ENCODE measurements around the gene KRT73.

The KRT73 gene

GRCh38 chr12:52579468-52580465, 38.6 kb downstream of the KRT73 start:
- TF ChIP-seq CTCF (IDR thresholded peaks at IDR 0.05; ENCODE audit: low read length, missing control alignments), result no peak

DNA sequence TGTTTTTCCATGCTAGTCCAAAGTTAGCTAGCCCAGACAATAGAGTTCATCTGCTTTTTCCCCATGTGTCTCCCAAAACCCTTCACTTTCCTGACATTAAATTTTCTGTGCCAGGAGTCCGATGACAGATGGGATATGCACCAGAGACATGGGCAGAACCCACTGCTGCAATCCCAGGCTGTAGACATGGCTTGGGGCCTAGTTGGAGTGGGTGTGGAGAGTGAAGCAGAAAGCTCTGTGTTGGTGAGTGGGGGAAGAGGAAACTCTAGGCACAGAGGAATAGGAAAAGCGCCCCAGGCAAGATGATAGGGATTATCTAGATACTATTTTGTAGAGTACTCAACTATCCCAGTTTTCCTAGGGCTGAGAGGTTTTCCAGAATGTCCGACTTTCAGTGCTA, 39.9 kb downstream of the KRT73 start:
- H3K4me3 ChIP-seq (replicated peaks; ENCODE audit: low read depth, low read length), result no peak overlapping the region
- DNase-seq (ENCODE audit: low read depth), result no peak
- no peak for TF ChIP-seq CTCF (IDR thresholded peaks at IDR 0.05; ENCODE audit: low read length, missing control alignments)

More at GRCh38 chr12:52579468-52580465, 38.6 kb downstream of the KRT73 start:
- H3K4me3 ChIP-seq (replicated peaks; ENCODE audit: low read depth, low read length), result no peak overlapping the region
- DNase-seq (ENCODE audit: low read depth), result no peak

DNA sequence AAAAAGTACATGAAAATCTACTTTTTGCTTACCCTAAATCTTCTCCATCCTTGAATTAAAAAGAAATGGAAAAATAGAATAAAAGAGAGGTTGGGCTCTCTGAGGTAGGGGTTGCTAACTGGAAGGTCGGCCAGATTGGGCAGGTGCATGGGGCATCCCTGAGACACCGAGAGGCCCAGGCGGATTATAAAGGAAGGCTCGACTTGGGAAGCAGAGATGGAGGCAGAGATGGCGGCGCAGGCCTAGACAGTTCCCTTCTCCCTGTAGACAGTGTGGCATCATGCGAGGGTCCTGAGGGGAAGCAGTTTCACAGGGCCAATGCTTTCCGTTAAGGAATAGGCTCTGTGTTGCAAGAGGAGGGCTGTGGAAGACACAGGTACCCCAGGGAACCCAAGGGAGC, 41.0 kb downstream of the KRT73 start:
- TF ChIP-seq CTCF (IDR thresholded peaks at IDR 0.05; ENCODE audit: low read length, missing control alignments), result no peak

DNA sequence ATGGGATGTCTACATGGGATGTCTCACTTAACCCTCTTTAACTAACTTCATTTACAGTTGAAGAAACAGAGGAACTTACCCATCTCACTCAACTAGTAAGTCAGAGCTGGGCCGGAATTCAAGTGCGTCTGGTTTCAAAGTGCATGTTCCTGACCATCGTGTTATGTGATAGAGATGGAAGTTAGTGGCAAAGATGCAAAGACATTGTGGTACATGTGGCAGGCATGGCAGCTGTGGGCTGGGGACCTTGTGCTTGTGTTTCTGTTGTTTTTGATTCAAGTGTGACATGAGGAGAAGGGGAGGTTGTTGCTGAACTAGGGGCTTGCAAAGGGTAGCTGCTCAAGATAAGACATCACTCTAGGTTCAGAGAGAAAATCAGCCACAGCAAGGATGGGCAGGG, 42.4 kb downstream of the KRT73 start:
- DNase-seq (ENCODE audit: low read depth), result no peak
- no peak for TF ChIP-seq CTCF (IDR thresholded peaks at IDR 0.05; ENCODE audit: low read length, missing control alignments)
- no peak overlapping the region for H3K4me3 ChIP-seq (replicated peaks; ENCODE audit: low read depth, low read length)

More for the DNA sequence above, 41.0 kb downstream of the KRT73 start:
- no peak overlapping the region for H3K4me3 ChIP-seq (replicated peaks; ENCODE audit: low read depth, low read length)
- DNase-seq (ENCODE audit: low read depth), result no peak

- TF ChIP-seq CTCF (IDR thresholded peaks at IDR 0.05; ENCODE audit: low read length, missing control alignments), result no peak
- DNase-seq (ENCODE audit: low read depth), result no peak
- no peak overlapping the region for H3K4me3 ChIP-seq (replicated peaks; ENCODE audit: low read depth, low read length)
These were observed 43.1 kb downstream of the KRT73 start for GRCh38 chr12:52575256-52575655.

DNA sequence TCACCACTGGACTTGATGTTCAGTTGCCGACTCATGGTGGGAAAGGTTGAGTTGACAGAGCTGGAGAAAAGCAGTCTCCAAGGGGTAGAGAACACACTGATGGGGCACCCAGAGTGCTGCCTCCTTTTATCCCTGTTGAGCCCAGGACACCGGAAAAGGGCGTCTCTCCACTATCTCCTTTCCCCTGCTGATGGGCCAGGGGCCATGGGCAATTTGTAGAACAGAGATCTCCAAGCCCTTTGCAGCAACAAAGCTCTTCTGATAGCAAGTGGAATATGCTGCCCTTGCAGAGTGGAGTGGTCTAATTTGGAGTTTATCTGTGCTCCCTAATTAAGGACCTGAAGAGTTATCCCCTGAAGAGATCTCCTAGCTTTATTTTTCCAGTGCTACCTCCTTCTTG, 44.6 kb downstream of the KRT73 start, which contains the start of gene KRT74:
Gene KRT74 (minus strand): TSS at position 101 of the 400 bp plus-strand sequence. CDS start 66 bp downstream, at position 35.
- DNase-seq (ENCODE audit: low read depth), result no peak
- TF ChIP-seq CTCF (IDR thresholded peaks at IDR 0.05; ENCODE audit: low read length, missing control alignments), result no peak

More for the DNA sequence above, 44.6 kb downstream of the KRT73 start, which contains the start of gene KRT74:
- no peak within 1 kb of the TSS for H3K4me3 ChIP-seq (replicated peaks; ENCODE audit: low read depth, low read length)
